SKM-1 (cell line): ENCODE results near the gene MRPL27.

Experiments
- DNase-seq: peaks from one replicate; lab custom pipeline; 2025; ENCODE audit not compliant: unreplicated experiment; lab: John Stamatoyannopoulos, UW

Gene MRPL27

DNA sequence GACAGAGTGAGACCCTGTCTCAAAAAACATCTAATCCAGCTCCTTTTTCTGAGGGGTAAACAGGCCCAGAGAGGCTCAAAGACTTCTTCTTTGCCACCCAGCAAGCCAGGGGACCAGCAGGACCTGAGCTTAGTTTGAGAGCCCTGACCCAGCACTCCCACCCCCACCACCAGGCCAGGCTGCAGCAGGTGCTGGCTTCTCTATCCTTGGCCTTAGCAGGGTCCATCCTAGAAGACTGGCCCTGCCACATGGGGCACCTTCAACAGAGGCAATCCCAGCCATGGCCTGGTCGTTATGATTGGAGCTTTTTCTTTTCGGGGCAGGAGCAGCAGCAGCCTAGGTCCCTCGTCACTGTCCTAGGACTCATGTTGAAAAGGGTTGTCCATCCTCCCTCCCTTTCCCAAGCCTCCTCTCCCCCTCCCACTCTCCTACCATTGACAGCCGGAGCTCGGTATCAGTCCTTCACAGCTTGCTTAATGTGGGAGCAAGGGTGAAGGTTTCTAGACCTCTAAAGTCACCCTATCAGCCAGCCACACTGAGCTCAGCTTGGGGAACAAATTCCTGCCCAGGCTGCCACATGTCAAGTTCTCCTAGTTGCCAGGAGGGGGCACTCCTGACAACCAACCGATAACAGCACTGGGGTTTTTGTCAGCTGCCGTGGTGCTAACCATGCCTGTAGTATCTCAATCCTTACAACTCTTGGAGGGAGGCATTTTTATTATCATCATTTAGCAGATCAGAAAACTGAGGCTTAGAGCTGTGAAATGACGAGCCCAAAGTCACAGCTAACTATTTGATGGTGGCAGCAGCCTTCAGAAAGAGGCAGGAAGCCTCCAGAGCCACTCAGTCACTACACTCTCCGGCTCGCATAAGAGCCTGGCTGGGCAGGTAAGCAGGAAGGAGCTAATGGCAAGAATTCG lies 11.2 kb downstream of the MRPL27 start:
- peak; percentile 70 for DNase-seq

DNA sequence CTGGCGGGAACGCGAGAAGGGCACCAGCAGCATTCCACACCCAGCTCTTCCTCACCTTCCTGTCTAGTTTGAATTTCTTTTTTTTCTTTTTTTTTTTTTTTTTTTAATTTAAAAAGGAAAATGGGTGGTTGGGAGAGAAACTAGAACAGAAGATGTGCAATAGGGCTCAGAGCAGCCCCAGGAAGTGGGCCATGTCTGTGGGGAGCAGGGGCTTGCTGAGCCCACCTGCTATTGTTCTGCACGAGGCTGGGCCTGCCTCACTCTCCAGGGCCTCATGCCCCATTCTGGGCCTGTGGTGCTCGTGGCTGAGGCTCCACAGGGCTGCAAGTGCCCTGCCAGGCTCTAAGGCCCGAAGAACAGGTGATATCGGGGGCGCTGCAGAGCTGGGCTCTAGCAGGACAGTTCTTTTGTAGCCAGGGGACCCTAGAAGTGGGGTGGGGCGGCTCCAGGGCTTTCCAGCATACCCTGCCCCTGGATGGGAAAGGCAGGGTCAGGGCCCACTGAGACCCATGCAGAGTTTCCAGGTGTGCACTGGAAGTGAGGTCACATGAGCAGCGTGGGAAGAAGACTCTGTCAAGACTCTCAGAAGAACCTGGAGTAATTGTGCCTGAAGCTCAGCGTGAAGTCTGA lies 12.4 kb downstream of the MRPL27 start:
- DNase-seq, result no peak

- no peak for DNase-seq
Observed at GRCh38 chr17:50359998-50360461, 13.0 kb downstream of the MRPL27 start.

DNA sequence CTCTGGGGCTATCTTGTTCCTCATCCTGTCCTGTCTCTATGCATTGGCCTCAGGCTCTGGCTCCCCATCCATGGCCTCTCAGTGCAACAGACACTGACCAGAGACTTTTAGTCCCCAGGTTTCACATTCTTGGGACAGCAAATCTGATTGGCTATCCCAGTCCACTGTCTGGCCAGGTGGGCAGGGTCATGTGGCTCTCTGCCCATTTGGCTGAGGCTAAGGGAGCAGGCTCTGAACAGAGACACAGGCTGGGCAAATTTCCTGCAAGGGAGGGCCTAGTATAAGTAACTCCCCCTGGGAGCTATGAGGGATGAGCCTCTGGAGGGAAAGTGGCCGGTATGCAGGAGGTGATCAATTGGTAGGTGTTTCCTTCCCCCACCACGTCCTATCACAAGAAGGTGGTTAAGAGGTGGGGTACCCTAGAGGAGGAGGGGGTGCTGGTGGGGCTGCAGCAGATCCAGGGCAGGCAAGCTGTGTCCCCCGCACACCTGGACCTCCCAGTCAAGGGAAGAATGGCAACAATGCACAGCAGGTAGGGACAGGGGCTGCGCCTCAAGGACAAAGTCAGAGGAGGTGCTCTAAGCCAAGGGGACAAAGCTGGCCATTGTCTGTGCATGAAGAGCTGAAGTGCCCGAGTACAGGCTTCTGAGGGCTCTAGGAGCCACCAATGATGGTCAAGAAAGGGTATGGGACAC lies 13.8 kb downstream of the MRPL27 start:
- no peak for DNase-seq

DNA sequence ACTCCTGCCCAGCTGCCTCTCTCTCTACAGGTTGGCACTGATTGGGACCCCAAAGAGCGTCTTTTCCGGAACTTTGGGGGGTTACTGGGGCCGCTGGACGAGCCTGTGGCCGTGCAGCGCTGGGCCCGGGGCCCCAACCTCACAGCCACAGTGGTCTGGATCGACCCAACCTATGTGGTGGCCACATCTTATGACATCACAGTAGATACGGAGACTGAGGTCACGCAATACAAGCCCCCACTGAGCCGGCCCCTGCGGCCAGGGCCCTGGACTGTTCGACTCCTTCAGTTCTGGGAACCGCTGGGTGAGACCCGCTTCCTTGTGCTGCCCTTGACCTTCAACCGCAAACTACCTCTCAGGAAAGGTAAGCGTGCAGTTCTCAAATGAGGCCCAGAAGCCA lies 14.8 kb downstream of the MRPL27 start:
- DNase-seq, result no peak

DNA sequence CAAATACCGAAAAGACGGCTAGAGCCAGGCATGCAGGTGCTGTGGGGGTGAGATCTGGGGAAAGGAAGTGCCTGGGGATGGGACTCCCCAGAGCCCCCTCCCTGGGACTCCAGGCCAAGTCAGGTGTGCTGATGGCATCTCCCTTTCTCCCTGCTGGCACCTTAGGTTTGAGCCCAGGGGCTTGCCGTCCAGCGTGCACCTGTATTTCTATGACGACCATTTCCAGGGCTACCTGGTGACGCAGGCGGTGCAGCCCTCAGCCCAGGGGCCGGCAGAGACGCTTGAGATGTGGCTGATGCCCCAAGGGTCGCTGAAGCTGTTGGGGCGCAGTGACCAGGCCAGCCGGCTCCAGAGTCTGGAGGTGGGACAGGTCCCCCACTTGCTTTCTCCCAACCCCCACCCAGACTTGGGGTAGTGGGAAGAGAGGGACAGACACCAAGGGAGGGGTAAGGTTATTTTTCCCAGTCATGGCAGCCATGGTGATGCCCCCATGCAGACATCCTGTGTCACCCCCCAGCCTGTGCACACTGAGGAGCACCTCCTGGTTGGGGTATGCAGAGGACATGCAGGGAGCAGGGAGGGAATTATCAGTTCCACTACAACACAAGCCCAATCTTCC lies 16.0 kb downstream of the MRPL27 start:
- no peak for DNase-seq

- DNase-seq, result no peak
Observed at GRCh38 chr17:50356418-50356817, 16.6 kb downstream of the MRPL27 start.

DNA sequence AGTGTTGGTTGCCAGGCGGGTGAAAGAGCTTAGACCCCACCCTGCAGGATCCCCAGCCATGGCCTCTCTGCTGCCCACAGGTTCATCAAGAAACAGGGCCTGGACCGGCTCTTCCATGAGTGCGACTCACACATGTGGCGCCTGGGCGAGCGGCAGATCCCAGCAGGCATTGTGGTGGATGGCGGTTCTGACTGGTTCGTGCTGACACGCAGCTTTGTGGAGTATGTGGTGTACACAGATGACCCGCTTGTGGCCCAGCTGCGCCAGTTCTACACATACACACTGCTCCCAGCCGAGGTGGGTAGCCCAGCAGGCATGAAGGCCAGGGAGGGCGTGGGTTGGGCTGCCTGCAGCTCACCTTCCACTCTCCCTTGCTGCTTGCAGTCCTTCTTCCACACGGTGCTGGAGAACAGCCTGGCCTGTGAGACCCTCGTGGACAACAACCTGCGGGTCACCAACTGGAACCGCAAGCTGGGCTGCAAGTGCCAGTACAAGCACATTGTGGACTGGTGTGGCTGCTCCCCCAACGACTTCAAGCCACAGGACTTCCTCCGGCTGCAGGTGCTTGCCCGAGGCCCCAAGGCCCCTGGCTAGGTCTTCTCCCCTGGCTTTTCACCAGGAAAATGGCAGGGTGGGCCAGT lies 17.2 kb downstream of the MRPL27 start:
- DNase-seq, result no peak

- no peak for DNase-seq
Observed at GRCh38 chr17:50355336-50355700, 17.7 kb downstream of the MRPL27 start.

GRCh38 chr17:50354776-50355175 lies 18.2 kb downstream of the MRPL27 start:
- DNase-seq, result no peak

DNA sequence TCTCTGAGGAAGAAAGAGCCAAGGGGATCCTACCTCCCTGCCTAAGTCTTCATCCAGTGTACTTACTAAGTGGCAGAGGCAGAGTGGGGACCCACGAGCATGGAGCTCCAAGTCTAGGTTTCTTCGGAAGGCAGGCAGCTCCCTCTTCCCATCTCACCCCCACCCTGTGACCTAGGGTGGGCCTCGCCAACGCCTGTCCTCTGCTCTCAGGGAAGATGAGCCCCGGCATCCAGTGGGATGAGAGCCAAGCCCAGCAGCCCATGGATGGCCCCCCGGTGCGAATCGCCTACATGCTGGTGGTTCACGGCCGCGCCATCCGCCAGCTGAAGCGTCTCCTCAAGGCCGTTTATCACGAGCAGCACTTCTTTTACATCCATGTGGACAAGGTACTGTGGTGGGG lies 18.8 kb downstream of the MRPL27 start:
- no peak for DNase-seq

DNA sequence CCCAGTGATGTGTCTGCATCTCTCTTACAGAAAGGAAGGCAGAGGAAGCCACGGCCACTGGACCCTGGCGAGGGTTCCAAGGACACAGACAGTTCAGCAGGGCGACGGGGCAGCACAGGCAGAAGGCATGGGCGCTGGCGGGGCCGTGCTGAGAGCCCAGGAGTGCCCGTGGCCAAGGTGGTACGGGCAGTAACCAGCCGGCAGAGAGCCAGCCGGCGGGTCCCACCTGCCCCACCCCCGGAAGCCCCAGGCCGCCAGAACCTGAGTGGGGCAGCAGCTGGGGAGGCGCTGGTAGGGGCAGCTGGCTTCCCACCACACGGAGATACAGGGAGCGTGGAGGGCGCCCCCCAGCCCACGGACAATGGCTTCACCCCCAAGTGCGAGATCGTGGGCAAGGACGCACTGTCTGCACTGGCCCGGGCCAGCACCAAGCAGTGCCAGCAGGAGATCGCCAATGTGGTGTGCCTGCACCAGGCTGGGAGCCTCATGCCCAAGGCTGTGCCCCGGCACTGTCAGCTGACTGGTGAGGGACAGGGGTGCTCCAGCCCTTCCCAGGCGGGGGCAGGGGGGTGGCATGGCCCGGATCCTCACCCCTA lies 19.3 kb downstream of the MRPL27 start:
- no peak for DNase-seq

GRCh38 chr17:50352693-50353599 lies 20.0 kb downstream of the MRPL27 start:
- no peak for DNase-seq

DNA sequence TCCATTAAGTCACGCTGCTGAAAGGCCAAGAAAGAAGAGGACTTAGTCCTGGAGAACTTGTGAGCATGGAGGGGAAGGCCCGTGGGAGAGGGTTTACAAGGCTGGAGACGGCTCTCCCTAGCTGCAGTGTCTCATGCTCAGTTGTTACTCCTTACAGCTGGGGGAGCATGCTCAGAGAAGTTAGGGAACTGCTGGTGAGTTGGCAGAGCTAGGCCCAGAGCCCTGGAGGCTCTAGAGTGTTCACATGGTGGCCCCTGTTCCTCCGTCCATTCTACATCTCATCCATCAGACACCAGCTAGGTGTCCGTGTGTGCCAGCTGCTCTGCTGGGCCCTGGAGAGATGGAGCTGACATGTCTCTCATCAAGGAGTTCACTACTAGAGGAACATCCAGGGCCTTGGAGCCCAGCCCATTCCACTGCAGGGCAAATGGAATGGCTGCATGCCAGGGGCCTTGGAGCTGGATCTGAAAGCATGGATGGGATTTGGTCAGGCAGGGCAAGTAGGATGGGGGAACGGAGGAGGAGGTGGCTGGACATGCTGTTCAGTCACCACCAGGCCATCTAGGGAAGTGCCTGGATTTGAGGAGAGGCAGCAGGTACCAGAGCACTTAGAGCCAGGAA lies 20.8 kb downstream of the MRPL27 start:
- DNase-seq, result no peak

DNA sequence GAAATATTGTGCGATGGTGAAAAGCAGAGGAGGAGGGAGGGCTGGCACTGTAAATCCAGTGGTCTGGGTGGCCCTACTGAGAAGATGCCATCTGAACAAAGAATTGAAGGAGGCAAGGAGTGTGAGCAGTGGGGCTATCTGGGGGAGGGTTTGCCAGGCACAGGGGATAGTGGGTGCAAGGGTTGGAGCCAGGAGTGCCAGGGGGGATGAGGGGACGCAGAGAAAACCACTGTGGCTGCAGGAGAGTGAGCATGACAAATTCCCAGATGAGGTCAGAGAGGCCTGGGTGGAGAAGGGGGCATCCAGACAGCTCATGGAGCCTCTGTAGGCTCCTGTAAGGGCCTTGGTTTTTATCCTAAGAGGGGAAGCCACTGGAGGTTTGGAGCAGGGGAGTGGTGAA lies 22.3 kb downstream of the MRPL27 start:
- no peak for DNase-seq

GRCh38 chr17:50349243-50349600 lies 23.8 kb downstream of the MRPL27 start:
- no peak for DNase-seq

DNA sequence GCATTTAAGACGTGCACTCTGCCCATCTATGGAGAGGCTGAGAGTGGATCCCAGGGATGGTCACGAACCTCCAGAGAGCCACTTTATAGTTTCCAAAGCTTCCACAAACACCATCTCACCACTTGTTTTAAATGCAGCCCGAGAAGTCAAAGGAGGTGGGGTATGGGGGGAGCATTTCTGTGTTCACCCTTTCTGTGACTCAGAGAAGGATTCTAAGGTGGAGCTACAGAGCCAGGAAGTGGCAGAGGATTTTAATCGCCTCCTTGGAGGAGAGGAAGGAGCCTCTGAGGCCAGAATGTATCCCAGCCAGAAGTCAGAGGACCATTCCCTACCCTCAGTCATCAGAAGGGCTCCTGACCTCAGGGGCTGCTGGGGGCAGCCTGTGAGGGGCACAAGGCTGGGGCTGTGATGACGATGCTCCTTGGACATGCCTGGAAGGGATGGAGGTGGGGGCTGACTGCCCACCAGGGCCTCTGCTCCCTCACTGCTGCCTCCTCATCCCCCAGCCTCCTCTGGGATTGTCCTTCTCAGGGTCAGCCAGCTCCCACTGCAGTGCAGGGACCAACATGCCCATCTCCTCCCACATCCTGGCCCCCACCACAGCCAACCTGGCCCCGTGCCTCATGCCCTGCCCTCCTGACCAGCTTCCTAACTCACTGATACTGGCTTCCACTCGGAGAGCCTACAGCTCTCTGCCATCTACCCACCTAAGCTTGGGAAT lies 24.3 kb downstream of the MRPL27 start:
- DNase-seq, result no peak

DNA sequence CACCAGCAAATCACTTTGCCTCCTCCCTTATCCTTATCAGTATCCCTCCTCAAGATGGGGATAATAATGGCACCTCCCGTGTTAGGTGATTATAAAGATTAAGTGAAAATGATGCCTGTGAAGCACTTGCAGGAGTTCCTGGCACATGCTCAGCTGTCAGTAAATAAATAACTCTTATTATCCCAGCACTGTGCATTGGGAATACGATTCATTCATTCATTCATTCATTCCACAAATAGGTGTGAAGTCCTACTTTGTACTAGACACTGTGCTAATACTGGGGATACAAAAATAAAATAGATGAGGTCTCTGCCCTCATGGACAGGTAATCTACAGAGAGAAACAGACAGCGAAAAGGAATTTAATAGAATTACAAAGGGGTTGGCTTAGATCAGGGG lies 25.1 kb downstream of the MRPL27 start:
- no peak for DNase-seq
